GM23248 (cell line): Measurements from ENCODE around the gene ITGB7.

Experiments used
- EZH2 ChIP-seq: fragments of 200-600 bp; sonication (generic); IDR thresholded peaks from 2 replicates; pipeline ENCODE4 v1.6.1; 2018; ENCODE audit warnings: antibody characterized with exemption, mild to moderate bottlenecking; ENCODE audit not compliant: insufficient read depth, poor library complexity, severe bottlenecking
- EZH2phosphoT487 ChIP-seq: fragments of 200-600 bp; sonication (generic); IDR thresholded peaks from 2 replicates; pipeline ENCODE4 v1.6.1; 2018; ENCODE audit warnings: antibody characterized with exemption, moderate library complexity, mild to moderate bottlenecking, low read depth; ENCODE audit not compliant: insufficient read depth

GRCh38 chr12:53182903-53183302 lies 24.1 kb downstream of the ITGB7 start:
- TF ChIP-seq EZH2phosphoT487 = no peak
- no peak for TF ChIP-seq EZH2
